NCI-H1105 treated with DMSO at 0.1 percent for 48 hours (cell line): ENCODE results near the gene DPP6.
A peak's percentile ranks its signal among the peaks of the same experiment; 100 is the strongest.

Experiments used
- DNase-seq: peaks from one replicate; lab custom pipeline; 2025; lab: John Stamatoyannopoulos, UW

Gene DPP6

GRCh38 chr7:154827007-154827406, 774.8 kb downstream of the DPP6 start:
- no peak for DNase-seq

- DNase-seq = no peak
These were observed 780.5 kb downstream of the DPP6 start for GRCh38 chr7:154832557-154833138.

- DNase-seq = no peak
These were observed 783.8 kb downstream of the DPP6 start for GRCh38 chr7:154836021-154836448.

GRCh38 chr7:154837087-154837486, 784.9 kb downstream of the DPP6 start:
- DNase-seq = no peak

- no peak for DNase-seq
These were observed 785.4 kb downstream of the DPP6 start for GRCh38 chr7:154837622-154838021.

- DNase-seq = no peak
These were observed 787.9 kb downstream of the DPP6 start for GRCh38 chr7:154840086-154840485.

GRCh38 chr7:154841731-154842331, 789.6 kb downstream of the DPP6 start:
- DNase-seq = peak; percentile 95

GRCh38 chr7:154842591-154842990, 790.4 kb downstream of the DPP6 start:
- DNase-seq = peak; percentile 43

- no peak for DNase-seq
These were observed 791.6 kb downstream of the DPP6 start for GRCh38 chr7:154843670-154844237.

- no peak for DNase-seq
These were observed 792.3 kb downstream of the DPP6 start for GRCh38 chr7:154844499-154844898.

GRCh38 chr7:154844955-154845354, 792.8 kb downstream of the DPP6 start:
- no peak for DNase-seq

- DNase-seq = no peak
These were observed 796.3 kb downstream of the DPP6 start for GRCh38 chr7:154848464-154848863.

- DNase-seq = no peak
These were observed 800.0 kb downstream of the DPP6 start for GRCh38 chr7:154852205-154852604.

- no peak for DNase-seq
These were observed 801.0 kb downstream of the DPP6 start for GRCh38 chr7:154853063-154853726.

- no peak for DNase-seq
These were observed 801.5 kb downstream of the DPP6 start for GRCh38 chr7:154853727-154854095.

- no peak for DNase-seq
These were observed 802.6 kb downstream of the DPP6 start for GRCh38 chr7:154854836-154855235.

- DNase-seq = no peak
These were observed 803.2 kb downstream of the DPP6 start for GRCh38 chr7:154855366-154855765.

- DNase-seq = no peak
These were observed 804.5 kb downstream of the DPP6 start for GRCh38 chr7:154856733-154857132.

GRCh38 chr7:154857240-154857639, 805.0 kb downstream of the DPP6 start:
- DNase-seq = no peak

GRCh38 chr7:154857728-154858681, 805.8 kb downstream of the DPP6 start:
- DNase-seq = no peak

GRCh38 chr7:154858836-154859537, 806.8 kb downstream of the DPP6 start:
- DNase-seq = no peak
